NCI-H2227 (cell line): Measurements from ENCODE around the gene BEX4.
"Not testable (repeated sequence)": the region's sequence is repeated elsewhere in the genome, so short reads cannot be mapped to it uniquely, and the experiment has no call there.

Experiments used
- DNase-seq: peaks from one replicate; lab custom pipeline; 2025; ENCODE audit not compliant: unreplicated experiment; lab: John Stamatoyannopoulos, UW

Gene BEX4

GRCh38 chrX:103235608-103236007 is 20.7 kb downstream of the BEX4 start:
- not testable (repeated sequence) for DNase-seq

DNA sequence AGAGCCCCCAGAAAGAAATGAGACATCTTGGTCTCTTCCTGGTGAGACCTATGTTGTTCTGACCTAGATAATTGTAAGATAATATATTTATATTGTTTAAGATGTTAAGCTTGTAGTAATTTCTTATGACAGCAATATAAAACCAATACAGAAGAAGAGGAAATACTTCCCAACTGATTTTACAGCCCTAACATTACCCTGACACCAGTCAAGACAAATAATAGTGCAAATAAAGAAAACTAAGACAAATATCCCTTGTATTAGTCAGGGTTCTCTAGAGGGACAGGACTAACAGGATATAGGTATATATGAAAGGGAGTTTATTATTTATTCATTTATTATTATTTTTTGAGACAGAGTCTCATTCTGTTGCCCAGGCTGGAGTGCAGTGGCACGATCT is 21.4 kb downstream of the BEX4 start:
- DNase-seq: no peak

DNA sequence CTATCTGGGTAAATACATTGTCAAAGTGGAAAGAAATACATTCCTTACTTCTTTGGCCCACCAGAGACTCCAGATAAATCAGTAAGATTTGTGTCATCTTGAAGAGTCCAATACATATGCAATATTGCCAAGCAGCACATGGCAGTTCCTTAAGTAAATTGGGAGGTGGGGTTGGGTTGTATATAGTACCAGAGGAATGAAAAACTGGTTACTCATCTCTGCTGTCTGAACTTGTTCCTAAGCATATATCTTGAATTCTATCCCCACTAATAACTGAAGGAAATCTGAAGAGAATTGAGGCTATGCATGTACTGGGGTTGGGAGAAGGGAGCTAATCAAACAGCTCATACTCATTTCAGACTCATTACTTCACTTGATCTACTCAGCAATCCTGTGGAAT is 25.2 kb downstream of the BEX4 start:
- no peak for DNase-seq

DNA sequence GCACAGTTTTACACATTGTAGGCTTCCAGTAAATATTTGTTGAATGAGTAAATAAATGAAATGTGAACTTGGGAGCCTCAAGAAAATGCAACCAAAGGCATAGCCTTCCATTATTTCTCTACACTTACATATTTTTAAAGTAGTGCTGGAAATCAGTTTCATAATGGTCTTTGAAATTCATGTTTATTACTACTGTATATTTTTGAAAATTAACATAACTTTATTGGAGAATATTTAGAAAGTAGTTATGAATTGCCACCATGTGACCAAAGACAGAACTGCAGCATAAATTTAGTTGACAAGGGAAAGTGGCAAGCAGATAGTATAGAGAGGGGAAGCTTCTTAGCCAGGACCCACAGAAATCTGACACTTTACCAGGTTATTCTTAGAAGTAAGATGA is 33.6 kb downstream of the BEX4 start:
- DNase-seq: peak; percentile 22

GRCh38 chrX:103249805-103250204 is 34.9 kb downstream of the BEX4 start:
- no peak for DNase-seq

DNA sequence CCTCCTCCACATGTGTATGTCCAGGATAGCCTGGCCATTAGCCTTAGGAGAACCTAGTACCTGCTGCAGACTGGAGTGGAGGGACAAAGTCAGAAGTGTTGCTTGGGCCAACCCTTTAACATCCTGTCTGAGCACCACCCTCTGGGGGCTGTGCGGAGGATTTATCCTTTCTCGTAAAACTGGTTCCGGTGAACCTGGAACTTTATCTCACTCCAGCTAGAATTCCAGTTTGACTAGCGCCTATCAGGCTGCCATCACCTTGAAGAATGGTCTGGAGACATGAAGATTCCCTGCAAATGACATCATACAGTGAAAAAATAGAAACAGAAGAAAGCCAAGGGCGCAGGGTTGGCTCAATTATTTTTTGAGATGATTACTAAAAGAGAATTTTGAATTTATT is 36.1 kb downstream of the BEX4 start:
- DNase-seq: no peak

- peak; percentile 29 for DNase-seq
These were observed 38.7 kb downstream of the BEX4 start for GRCh38 chrX:103253608-103254007.

GRCh38 chrX:103254171-103254824 is 39.4 kb downstream of the BEX4 start:
- peak; percentile 77 for DNase-seq

DNA sequence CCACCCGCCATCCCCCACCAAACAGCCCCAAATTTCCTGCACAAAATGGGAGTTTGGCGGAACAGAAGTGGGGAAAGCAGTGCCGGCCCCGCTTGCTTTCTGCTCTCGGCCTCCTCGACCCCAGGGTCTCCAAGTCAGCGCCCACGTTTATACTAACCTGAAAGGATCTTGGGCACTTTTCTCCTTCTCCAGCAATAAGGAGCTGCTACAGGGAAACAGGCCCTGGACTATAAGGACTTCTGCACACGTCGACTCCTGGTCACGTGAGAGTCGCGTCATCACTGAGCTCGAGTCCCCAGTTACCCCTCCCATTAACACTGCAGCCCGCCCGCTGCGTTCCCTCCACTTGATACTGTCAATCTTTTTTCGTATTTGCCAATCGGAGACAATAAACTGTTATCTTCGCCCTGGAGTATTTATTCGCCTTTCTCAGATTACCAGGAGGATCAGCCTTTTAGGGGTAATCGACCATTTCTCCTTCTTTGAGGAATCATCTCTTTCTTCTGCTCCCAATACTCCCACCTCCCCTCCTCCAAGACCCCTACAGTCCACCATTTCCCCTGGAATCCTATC is 40.1 kb downstream of the BEX4 start, which contains the start of gene TCEAL8:
Gene TCEAL8 (minus strand): TSS at position 235 of the 573 bp plus-strand sequence. CDS start 1,176 bp downstream, outside the sequence.
- DNase-seq: peak; percentile 92

- DNase-seq: no peak
These were observed 41.7 kb downstream of the BEX4 start for GRCh38 chrX:103256651-103257050.

DNA sequence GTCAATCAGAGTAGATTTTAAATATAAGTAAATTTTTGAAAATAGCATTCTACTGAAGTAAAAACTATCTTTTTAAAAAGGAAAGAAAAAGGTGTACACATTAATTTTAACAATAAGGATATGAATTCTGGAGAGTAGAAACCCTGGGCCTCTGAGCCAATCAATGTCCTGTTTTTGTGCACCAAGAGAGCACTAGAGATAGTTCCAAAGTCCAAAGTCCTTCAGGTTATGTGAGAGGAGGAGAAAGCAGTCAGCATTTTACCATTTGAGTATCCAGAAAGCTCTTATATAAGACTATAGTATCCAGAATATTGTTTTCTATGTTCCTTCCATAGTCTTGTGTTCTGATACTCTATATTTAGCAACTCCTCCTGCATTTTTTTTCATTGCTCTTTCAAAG is 43.4 kb downstream of the BEX4 start:
- DNase-seq: no peak
